Measurements from ENCODE around the gene ACBD4.

DNA sequence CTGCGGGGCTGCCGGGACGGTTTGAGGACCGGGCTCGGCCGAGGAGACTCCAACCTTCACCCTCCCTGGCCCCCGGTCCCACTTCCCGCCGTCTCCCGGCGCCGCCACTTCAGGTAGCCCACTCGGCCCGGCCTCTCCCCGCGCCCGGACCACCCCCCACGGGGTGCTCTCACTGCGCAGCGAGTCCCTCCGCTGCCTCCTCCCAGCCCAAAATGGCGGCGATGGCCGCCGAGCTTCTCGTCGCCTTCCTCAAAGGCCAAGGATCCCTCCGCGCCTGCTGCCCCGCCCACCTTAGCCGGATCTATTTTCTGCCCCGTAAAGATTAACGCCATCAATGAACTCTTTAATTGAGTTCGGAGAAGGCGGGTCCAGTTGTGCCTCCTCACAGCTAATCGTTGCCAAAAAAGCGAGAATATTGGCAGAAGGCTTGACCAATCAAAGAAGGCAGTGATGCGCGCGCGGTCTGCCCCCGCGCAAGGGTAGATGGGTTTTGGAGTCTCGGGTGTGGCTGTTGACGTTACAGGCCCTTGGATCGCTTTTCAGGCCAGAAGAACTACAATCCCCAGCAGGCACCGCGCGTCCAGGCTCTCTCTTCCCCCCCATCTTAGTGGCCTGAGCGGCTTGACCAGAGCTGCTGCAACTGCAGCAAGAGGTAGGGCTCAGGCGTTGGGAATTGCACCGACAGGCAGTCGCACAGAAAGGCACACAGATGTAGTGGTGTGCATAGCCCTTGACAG is 26.0 kb downstream of the ACBD4 start, which contains the start of gene HEXIM2:
- TF ChIP-seq, protein P1, sequence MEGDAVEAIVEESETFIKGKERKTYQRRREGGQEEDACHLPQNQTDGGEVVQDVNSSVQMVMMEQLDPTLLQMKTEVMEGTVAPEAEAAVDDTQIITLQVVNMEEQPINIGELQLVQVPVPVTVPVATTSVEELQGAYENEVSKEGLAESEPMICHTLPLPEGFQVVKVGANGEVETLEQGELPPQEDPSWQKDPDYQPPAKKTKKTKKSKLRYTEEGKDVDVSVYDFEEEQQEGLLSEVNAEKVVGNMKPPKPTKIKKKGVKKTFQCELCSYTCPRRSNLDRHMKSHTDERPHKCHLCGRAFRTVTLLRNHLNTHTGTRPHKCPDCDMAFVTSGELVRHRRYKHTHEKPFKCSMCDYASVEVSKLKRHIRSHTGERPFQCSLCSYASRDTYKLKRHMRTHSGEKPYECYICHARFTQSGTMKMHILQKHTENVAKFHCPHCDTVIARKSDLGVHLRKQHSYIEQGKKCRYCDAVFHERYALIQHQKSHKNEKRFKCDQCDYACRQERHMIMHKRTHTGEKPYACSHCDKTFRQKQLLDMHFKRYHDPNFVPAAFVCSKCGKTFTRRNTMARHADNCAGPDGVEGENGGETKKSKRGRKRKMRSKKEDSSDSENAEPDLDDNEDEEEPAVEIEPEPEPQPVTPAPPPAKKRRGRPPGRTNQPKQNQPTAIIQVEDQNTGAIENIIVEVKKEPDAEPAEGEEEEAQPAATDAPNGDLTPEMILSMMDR (IDR thresholded peaks at IDR 0.05; ENCODE audit: low read length): no peak
- TF ChIP-seq EZH2 (IDR thresholded peaks at IDR 0.05; ENCODE audit: borderline replicate concordance, low read length): no peak
